NOMO-1 treated with dmso at 0.1 percent for 144 hours (cell line): Measurements from ENCODE around the gene PCSK4.

Experiments used
- DNase-seq: peaks from one replicate; lab custom pipeline; 2025; ENCODE audit not compliant: unreplicated experiment; lab: John Stamatoyannopoulos, UW

The PCSK4 gene

GRCh38 chr19:1472231-1473084 lies 17.7 kb downstream of the PCSK4 start:
- no peak for DNase-seq

- DNase-seq = no peak
Measured at GRCh38 chr19:1471515-1472160, 18.5 kb downstream of the PCSK4 start.

DNA sequence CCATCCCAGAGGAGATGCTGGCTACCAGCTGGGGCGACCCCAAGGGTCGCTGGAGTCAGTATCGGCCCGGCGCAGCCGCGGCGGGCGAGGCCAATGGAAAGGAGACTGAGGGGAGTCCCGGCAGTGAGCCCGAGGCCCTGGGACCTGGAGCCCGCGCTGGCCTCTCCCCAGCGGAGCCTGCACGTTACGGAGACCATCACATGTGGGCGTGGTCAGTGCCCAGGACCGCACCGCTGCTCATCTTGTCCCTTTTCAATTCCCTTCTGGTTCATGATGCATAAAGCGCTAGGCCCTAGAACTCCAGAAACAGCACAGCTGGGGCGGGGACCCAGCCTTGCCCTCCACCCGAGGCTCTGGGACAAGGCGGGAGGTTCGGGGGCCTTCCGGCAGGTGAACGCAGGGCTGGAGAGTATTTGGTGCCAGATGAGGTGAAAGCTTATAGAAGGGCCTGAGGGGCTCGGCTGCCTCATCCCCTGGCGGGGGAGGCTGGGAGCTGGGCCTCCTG lies 19.1 kb downstream of the PCSK4 start:
- no peak for DNase-seq

GRCh38 chr19:1470305-1471009 lies 19.7 kb downstream of the PCSK4 start:
- DNase-seq = no peak

DNA sequence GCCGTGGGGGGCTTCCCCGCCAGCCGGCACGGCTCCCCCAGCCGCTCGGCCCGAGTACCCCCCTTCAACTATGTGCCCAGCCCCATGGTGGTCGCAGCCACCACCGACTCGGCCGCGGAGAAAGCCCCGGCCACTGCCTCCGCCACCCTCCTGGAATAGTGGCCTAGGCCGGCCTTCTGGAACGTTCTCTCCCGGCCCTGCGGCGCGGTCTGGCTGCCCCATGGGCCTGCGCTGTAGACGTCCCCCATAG lies 20.2 kb downstream of the PCSK4 start:
- no peak for DNase-seq

DNA sequence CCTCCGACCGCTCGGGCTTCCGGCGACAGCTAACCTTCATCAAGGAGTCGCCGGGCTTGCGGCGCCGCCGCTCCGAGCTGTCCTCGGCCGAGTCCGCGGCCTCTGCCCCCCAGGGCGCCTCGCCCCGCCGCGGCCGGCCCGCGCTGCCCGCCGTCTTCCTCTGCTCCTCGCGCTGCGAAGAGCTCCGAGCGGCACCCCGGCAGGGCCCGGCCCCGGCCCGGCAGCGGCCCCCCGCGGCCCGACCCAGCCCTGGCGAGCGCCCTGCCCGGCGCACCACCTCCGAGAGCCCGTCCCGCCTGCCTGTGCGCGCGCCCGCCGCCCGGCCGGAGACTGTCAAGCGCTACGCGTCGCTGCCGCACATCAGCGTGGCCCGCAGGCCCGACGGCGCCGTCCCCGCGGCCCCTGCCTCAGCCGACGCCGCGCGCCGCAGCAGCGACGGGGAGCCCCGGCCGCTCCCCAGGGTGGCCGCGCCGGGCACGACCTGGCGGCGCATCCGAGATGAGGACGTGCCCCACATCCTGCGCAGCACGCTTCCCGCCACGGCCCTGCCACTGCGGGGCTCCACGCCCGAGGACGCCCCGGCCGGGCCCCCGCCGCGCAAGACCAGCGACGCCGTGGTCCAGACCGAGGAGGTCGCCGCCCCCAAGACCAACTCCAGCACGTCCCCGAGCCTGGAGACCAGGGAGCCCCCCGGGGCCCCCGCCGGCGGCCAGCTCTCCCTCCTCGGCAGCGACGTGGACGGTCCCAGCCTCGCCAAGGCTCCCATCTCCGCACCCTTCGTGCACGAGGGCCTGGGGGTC lies 20.7 kb downstream of the PCSK4 start:
- DNase-seq = no peak

- no peak for DNase-seq
Measured at GRCh38 chr19:1468821-1469254, 21.3 kb downstream of the PCSK4 start.

- no peak for DNase-seq
Measured at GRCh38 chr19:1468274-1468820, 21.8 kb downstream of the PCSK4 start.

GRCh38 chr19:1467490-1468273 lies 22.5 kb downstream of the PCSK4 start:
- DNase-seq = no peak

DNA sequence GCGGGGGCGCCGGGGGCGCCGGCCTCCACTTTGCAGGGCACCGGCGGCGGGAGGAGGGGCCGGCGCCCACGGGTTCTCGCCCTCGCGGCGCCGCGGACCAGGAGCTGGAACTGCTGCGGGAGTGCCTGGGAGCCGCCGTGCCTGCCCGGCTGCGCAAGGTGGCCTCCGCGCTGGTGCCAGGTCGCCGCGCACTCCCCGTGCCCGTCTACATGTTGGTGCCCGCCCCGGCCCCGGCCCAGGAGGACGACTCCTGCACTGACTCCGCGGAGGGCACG lies 23.0 kb downstream of the PCSK4 start:
- no peak for DNase-seq

DNA sequence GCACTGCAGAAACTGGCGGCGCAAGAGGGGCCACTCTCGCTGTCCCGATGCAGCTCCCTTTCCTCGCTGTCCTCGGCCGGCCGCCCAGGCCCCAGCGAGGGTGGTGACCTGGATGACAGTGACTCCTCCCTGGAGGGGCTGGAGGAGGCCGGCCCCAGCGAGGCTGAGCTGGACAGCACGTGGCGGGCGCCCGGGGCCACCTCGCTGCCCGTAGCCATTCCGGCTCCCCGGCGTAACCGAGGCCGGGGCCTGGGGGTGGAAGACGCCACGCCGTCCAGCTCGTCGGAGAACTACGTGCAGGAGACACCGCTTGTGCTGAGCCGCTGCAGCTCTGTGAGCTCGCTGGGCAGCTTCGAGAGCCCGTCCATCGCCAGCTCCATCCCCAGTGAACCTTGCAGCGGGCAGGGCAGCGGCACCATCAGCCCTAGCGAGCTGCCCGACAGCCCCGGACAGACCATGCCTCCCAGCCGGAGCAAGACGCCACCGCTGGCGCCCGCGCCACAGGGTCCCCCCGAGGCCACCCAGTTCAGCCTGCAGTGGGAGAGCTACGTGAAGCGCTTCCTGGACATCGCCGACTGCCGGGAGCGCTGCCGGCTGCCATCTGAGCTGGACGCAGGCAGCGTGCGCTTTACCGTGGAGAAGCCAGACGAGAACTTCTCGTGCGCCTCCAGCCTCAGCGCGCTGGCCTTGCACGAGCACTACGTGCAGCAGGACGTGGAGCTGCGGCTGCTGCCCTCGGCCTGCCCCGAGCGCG lies 23.5 kb downstream of the PCSK4 start:
- DNase-seq = no peak

- DNase-seq = no peak
Measured at GRCh38 chr19:1466018-1466460, 24.1 kb downstream of the PCSK4 start.

GRCh38 chr19:1465191-1466016 lies 24.7 kb downstream of the PCSK4 start:
- no peak for DNase-seq

DNA sequence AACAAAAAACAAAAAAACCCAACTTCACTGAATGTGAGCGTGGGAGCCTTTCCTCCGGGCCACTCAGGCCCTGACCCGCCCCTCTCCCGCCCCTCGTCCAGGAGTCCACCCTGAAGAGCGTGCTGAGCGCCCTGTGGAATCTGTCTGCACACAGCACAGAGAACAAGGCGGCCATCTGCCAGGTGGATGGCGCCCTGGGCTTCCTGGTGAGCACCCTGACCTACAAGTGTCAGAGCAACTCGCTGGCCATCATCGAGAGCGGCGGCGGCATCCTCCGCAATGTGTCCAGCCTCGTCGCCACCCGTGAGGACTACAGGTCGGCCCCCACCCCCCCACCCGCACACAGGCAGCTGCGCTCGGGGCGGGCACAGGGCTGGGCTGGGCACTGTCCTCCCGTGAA lies 28.3 kb downstream of the PCSK4 start:
- DNase-seq = no peak

DNA sequence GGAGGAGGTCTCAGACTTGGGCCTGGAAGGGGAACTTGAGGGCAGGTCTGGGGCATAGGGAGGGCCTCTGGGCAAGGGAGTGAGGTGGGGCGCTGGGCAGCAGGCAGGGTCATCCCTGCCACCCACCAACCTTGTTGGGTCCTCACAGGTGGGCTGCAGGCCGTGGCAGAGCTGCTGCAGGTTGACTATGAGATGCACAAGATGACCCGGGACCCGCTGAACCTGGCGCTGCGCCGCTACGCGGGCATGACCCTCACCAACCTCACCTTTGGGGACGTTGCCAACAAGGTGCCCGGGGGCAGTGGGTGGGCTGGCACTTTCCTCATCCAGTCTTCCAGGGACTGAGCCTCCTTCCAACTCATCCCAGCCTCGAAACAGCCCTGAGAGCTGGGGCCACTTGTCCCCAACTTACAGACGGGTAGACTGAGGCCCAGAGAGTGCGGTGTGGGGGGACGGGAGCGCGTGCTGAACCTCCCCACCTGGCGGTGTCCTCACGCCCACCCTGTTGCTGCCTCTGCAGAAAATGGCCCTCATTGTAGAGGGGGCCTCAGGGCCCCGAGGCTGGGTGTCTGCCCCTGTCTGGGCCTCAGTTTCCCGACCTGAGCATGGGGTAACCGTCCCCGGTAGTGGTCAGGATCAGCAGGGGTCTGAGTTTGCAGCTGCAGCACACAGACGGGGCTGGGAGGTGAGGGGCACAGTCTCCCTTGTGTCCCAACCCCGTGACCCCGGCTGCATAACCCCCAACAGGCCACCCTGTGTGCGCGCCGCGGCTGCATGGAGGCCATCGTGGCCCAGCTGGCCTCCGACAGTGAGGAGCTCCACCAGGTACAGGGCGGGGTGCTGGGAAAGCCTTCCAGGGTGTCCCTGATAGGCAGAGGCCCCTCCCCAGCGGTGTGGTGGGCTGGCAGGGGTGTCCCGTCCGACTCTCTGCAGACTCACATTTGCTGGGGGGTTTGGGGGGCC lies 29.8 kb downstream of the PCSK4 start:
- no peak for DNase-seq

GRCh38 chr19:1459479-1459878 lies 30.7 kb downstream of the PCSK4 start:
- DNase-seq = no peak

DNA sequence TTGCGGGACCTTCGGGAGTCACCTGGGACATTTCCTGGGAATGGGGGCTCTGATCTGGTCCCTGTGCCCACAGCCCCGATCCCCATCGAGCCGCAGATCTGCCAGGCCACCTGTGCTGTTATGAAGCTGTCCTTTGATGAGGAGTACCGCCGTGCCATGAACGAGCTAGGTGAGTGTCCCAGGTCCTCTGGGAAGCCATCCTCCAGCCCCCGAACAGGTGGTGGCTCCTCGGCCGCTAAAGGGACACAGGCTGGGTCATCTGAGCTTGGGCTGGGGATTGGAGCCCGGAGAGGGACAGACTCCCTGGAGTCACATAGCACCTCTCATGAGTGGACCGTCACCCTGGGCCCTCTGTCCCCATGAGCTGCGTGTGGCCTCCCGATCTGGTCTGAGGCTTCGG lies 32.3 kb downstream of the PCSK4 start:
- no peak for DNase-seq
